Measurements from ENCODE around the gene TMEM131. TPM values are rescaled to one million over a fixed set of nuclear protein-coding genes. Genes with fewer than 3 reads are reported as not detected.

Gene TMEM131
- total RNA-seq, 2 donors from 2014 or later = 20.0 to 21.4 TPM

- Histone ChIP-seq H3K27ac (no peak overlapping the region), H3K4me1 (no peaks in the 10 kb centered on the region), H3K27me3 (no peaks in the 10 kb centered on the region), H3K9me3 (no peaks in the 10 kb centered on the region), H3K4me3 (no peak overlapping the region), H3K36me3 (replicated peaks in 1 of 2; ENCODE audit: insufficient read depth in 1 of 2, low read depth in 2 of 2) (peaks cover 0 to 13% of the 10 kb centered on the region in 2 donors)
- peak; percentile 79 to 89 (median 84) for DNase-seq
- WGBS, 2 donors = 20 to 21% methylated on average over 12 of the region's 12 CpGs
- intact Hi-C loops (cut with DNase I) = loop anchor here (5.0 kb wide), 1 partner anchor 575 kb away; no protein-coding TSS in a partner anchor
- peak; percentile 85 for ATAC-seq
- no peak for TF ChIP-seq POLR2A (IDR thresholded peaks at IDR 0.05)
- peak; percentile 78 to 94 (median 88) for TF ChIP-seq CTCF (IDR thresholded peaks at IDR 0.05)
Observed at GRCh38 chr2:97806738-97807618, 188.8 kb downstream of the TMEM131 start.

DNA sequence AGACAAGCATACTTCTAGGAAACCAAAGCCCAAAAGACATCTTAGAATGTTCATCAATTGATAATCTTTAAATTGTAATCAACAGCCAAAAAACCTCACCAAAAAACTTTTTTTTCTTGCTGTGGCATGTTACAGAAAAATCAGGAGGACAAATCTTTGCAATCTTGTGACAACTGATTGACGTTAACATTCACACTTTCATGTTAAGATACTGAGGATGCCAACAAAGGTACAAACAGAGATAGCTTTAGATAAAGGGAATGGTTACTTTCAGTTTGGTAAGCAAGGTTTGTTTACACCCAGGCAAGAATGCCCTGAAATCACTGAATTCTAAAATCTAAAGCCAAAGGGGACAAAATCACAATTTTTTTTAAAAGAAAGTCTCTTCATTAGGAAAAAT, 190.0 kb downstream of the TMEM131 start:
- H3K27ac ChIP-seq = no peak overlapping the region
- peaks cover 0 to 14% of the 10 kb centered on the region in 2 donors for H3K36me3 ChIP-seq (replicated peaks in 1 of 2; ENCODE audit: insufficient read depth in 1 of 2, low read depth in 2 of 2)
- TF ChIP-seq POLR2A (IDR thresholded peaks at IDR 0.05) (no peak), CTCF (IDR thresholded peaks at IDR 0.05) (no peak)
- no peaks in the 10 kb centered on the region for H3K27me3 ChIP-seq
- intact Hi-C loops (cut with DNase I) = loop anchor here (5.0 kb wide), 1 partner anchor 577 kb away; no protein-coding TSS in a partner anchor
- WGBS, 2 donors = 68 to 77% methylated on average over 1 of the region's 1 CpG
- no peaks in the 10 kb centered on the region for H3K9me3 ChIP-seq
- H3K4me1 ChIP-seq = no peaks in the 10 kb centered on the region
- ATAC-seq = no peak
- no peak overlapping the region for H3K4me3 ChIP-seq
- no peak for DNase-seq

DNA sequence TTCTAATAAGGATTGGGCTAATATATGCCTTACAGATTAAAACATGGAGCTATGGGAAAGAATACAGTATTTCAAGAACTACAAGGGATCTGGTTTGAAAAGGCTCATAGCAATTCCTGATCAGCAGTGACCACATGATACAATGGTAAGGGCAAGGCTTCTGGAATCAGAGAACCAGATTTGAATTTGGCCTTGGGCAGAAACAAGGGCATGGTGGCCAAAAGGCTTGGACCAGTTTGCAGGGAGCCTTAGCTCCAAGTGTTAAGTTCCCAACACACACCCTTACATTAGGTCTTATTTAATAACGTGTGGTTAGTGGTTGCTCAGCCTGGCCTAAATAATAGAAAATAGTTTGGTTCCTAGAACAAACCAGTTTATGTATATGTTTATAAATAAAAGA, 194.7 kb downstream of the TMEM131 start:
- intact Hi-C loops (cut with DNase I) = no loop called here
- Histone ChIP-seq H3K27me3 (no peaks in the 10 kb centered on the region), H3K4me3 (no peak overlapping the region), H3K9me3 (no peaks in the 10 kb centered on the region), H3K4me1 (no peaks in the 10 kb centered on the region), H3K27ac (no peak overlapping the region), H3K36me3 (replicated peaks in 1 of 2; ENCODE audit: insufficient read depth in 1 of 2, low read depth in 2 of 2) (peaks cover 0 to 9% of the 10 kb centered on the region in 2 donors)
- ATAC-seq (no peak), DNase-seq (no peak)
- WGBS, 2 donors = 88 to 94% methylated on average over 1 of the region's 1 CpG
- TF ChIP-seq POLR2A (IDR thresholded peaks at IDR 0.05) (no peak), CTCF (IDR thresholded peaks at IDR 0.05) (no peak)

DNA sequence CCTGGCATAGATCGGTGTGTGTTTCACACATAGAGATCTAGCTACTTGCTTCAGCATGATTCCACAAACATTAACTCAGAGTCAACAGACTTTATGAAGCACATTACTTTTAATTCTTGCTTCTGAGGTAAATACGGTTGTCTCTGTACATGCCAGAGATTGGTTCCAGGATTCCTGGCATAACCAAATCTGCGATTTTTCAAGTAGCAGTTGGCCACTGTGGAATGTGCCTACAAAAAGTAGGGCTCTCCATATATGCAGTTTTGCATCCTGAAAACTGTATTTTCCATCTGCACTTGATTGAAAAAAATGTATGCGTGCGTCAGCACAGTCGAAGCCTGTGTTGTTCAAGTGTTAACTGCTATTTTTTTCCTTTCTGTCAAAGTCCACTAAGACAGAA, 197.3 kb downstream of the TMEM131 start:
- intact Hi-C loops (cut with DNase I) = no loop called here
- H3K4me3 ChIP-seq = no peak overlapping the region
- no peaks in the 10 kb centered on the region for H3K27me3 ChIP-seq
- H3K4me1 ChIP-seq = no peaks in the 10 kb centered on the region
- H3K36me3 ChIP-seq (replicated peaks in 1 of 2; ENCODE audit: insufficient read depth in 1 of 2, low read depth in 2 of 2) = peaks cover 0 to 9% of the 10 kb centered on the region in 2 donors
- TF ChIP-seq CTCF (IDR thresholded peaks at IDR 0.05) = no peak
- TF ChIP-seq POLR2A (IDR thresholded peaks at IDR 0.05) = no peak
- ATAC-seq (no peak), DNase-seq (no peak)
- H3K27ac ChIP-seq = no peak overlapping the region
- 85 to 89% methylated on average over 6 of the region's 6 CpGs for WGBS, 2 donors
- no peaks in the 10 kb centered on the region for H3K9me3 ChIP-seq
